GM19463 (cell line): ENCODE data around the gene NLRP5.
"Not testable (repeated sequence)": the region's sequence is repeated elsewhere in the genome, so short reads cannot be mapped to it uniquely, and the experiment has no call there.

Experiments
- ATAC-seq: cut with Tn5 transposase; IDR thresholded peaks from one replicate; pipeline ENCODE4 v1.9.1; 2021; ENCODE audit warnings: mild to moderate bottlenecking, moderate library complexity; ENCODE audit not compliant: unreplicated experiment

NLRP5 gene

DNA sequence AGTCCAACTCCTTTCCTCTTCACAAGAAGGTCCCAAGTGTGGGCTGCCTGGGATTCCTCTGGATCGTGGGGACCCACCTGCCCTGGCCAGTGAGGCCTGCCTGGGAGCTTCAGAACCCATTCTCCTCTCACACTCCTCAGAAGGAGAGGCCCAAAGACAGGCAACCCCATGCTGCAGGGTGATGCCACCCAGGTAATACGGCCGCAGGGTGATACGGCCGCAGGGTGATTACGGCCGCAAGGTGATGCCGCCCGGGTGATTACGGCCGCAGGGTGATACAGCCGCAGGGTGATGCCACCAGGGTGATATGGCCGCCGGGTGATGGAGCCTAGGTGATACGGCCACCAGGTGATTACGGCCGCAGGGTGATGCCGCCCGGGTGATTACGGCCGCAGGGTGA, 111.7 kb downstream of the NLRP5 start:
- not testable (repeated sequence) for ATAC-seq

DNA sequence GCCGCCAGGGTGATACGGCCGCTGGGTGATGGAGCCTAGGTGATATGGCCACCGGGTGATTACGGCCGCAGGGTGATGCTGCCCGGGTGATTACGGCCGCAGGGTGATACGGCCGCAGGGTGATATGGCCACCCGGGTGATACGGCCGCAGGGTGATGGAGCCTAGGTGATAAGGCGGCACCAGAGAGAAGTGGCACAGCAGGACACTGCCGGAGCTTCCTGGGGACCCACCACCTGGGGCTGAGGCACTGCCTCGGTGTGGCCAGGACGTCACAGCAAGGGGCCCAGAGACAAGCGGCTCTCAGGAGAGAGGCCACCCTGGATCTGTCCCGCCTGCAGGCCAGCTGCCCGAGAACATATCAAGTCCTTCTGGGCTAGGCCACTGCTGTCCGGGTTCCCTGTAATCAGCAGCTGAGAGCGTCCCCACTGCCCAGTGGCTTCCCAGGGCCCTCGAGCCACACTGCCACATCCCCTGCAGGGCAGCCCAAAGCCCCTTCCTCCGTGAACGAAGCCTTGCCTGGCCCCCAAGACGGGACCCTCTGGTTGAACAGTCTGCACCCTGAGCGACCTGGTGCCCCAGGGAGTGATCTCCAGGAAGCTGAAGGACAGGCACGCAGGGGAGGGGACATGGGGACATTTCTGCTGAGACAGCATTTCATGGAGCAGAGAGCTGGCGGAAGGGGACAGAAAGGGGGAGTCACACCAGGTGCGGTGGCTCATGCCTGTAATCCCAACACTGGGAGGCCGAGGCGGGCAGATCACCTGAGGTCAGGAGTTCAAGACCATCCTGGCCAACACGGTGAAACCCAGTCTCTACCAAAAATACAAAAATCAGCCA, 112.4 kb downstream of the NLRP5 start:
- no peak for ATAC-seq

DNA sequence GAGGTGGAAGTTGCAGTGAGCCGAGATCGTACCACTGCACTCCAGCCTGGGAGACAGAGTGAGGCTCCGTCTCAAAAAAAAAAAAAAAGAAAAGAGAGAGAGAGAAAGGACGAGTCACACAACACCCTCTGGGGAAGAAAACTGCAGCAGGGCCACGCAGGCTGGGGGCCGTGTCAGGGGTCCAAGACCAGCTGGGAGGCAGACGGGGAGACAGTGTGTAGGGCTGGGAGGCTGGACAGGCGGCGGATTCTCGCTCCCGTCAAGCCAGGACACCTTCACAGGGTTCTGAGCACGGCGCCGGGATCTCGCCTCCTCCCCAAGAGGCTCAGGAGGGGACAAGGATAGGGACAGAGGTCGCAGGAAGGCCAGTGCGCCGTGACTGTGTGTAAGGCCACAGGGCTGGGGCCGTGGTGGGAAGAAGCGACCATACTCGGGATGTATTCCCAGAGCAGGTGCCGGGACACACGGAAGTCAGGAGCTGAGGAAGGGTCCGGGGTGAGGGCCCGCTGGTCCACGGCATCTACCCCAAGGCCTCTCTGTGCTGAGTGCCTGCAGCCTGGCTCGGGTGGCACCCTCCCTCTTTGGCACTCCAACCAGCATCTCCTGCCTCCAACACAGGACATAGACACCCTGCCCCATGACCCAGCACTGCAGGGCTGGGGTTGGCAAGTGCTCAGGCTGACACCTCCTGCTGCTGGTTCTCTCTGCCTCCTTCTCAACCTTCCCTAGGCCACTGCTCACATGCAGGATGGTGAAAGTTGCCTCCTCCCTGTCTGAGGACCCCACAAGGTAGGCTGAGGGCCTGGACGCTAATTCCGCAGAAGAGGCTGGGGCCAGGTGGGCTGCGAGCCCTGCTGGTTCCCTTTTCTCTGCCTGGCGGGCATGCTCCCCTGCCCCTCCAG, 113.3 kb downstream of the NLRP5 start:
- ATAC-seq, result no peak

DNA sequence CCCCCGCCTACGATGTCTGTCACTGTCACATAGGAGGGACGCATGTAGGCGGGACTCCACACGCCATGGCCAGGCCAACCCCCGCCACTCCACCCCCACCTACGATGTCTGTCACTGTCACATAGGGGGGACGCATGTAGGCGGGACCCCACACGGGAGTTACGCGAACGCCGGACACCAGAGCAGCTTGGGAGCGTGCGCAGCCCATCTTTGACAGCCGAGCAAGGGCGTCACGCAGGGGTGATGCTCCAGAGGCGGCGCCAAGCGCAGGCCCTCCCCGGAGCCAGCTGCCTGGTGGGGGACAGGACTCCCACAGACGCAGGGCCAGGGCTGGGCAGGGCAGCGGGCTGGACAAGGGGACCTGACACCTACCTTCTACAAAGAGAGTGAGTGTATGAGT, 114.5 kb downstream of the NLRP5 start:
- ATAC-seq, result no peak

DNA sequence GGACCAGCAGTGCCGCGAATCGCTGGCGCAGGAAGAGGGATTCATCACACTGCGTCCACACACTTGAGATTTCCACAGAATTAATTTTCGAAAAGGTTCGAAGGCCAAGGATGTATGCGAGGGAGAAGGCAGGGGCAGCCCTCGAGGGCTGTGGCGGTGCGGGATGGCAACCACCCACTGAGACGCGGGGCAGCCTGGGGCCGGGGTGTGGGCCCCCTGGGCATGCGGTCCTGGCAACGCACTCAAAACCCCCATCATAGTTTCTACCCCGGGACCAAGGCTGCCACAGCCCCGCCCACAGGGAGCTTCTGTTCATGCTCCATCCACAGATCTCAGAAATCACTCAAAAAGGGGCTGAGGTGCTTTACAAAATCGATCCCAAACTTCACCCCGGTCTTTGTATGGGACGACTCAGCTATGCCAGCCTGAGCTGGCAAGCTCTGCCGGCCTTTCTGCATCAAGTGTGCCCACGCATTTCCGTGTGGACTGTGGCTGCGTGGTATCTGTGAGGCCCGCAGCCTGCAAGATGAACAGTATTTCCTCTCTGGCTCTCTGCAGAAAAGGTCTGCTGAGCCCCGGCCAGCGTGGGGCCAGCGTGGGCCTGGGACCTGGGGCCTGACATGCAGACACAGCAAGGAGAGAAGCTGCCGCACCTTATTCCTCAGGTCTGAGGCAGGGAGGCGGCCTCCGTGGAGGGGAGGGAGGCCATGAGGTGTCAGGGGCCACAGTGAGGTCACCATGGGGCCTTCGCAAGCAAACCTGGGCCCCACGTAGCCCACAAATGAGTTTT, 115.4 kb downstream of the NLRP5 start:
- no peak for ATAC-seq

DNA sequence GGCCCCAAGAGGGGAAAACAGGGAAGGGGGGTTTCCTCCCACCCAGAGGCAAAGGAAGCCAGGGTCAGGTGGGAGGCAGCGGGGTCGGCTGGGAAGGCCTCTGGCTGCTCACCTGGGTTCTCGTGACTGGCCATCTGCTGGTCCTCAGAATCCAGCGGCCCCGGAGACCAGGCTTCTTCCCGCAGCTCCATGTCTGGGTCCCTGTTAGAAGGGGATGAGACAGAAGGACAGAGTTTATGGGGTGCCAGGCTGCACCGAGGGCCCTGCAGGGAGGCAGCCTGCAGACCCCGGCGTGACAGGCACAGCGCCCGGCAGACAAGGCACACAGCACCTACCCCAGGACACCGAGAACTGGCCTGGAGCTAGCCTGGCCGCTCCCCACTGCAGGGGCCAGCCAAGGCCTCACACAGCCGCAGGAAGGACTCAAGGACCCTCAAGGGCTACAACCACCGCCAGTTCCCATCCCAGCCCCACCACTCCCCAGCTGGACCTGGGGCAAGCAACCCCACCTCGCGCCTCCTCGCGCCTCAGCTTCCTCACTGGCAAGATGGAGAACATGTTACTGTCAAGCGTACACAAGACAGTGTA, 116.5 kb downstream of the NLRP5 start:
- ATAC-seq, result no peak

DNA sequence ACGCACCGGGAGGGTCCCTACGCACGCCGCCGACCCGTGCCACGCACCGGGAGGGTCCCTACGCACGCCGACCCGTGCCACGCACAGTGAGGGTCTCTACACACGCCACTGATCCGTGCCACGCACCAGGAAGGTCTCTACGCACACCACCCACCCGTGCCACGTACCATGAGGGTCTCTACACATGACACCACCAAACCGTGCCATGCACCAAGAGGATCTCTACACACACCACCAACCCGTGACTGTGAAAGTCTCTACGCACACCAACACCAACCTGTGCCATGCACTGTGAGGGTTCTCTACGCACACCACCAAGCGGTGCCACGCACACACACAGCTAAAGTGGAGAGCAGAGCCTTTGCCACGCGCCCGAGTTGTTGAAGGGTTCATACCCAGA, 117.8 kb downstream of the NLRP5 start:
- ATAC-seq, result no peak

DNA sequence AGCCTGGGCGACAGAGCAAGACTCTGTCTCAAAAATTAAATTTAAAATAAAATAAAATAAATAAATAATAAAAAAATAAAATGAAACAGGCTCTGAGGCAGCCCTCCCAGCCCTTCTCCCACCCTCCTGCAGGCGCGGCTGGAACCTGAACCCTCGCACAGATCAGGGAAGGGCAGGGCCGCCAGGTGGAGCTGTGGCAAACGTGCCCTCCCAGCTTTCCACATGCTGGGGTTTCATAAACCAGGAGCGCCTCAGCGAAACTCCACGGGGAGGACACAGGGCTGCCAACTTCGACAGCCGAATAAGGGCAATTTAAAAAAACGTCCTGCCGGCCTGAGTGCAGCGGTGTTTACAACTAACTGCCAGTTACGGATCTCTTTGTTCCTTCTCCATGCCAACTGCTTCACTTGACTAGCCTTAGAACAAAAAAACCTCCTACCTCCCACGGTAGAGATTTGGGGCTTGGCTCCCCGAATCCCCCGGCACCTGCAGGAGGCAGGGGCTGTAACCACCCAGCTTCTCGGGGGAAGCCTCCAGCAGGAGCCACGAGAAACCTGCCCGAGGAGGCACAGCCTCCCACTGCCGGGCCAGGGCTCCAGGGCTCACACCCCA, 118.6 kb downstream of the NLRP5 start:
- no peak for ATAC-seq

DNA sequence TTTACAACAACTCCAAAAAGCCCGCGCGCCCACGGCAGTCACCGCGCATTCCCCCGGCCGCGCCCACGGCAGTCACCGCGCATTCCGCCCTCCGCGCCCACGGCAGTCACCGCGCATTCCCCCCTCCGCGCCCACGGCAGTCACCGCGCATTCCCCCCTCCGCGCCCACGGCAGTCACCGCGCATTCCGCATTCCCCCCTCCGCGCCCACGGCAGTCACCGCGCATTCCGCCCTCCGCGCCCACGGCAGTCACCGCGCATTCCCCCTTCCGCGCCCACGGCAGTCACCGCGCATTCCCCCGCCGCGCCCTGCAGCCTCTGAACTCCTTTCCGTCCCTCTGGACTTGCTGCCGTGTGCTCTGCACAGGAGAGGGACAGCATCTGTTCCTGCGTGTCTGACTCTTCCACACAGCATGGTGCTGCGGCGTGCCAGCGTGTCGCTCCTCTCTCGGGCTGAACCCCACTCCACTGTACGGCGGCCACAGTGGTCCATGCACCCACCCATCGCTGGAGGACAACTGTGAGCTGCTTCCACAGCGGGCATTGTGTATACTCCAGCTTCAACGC, 119.3 kb downstream of the NLRP5 start:
- ATAC-seq, result not testable (repeated sequence)

DNA sequence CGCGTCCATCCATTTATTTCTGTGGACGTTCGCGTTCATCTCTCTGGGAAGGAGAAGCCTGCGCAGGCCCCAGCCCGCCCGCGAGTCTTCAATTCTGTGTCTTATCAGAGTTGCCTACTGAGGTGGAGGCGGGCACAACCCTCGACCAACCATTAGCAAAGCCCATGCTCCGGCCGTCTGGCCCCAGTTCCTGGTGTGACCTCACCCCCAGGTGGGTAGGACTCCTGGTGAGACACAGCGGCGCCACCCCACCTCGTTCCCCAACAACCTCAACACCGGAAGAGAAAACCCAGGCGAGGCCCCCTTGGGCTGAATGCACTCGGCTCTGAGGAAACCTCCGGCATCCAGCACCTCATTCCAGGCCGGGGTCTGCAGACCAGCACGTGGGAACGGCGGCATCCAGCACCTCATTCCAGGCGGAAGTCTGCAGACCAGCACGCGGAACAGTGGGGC, 119.8 kb downstream of the NLRP5 start:
- no peak for ATAC-seq

DNA sequence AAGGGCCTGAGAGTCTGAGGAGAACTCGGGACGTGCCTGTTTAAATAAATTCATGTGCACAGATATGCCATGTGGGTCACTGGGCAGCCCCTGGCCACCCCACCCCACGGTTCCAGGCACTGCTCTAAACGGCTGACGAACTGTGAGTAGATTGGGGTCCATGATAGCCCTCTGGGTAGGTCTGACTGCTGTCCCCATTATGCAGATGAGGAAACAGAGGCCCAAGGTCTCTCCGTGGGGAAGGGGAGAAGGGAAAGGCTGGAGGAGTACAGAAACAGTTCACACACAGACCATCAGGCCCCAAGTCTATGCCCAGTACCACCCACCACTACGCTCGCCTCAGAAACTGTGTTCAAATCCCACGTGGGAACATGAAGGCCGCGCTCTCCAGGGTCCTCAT, 120.4 kb downstream of the NLRP5 start:
- no peak for ATAC-seq

DNA sequence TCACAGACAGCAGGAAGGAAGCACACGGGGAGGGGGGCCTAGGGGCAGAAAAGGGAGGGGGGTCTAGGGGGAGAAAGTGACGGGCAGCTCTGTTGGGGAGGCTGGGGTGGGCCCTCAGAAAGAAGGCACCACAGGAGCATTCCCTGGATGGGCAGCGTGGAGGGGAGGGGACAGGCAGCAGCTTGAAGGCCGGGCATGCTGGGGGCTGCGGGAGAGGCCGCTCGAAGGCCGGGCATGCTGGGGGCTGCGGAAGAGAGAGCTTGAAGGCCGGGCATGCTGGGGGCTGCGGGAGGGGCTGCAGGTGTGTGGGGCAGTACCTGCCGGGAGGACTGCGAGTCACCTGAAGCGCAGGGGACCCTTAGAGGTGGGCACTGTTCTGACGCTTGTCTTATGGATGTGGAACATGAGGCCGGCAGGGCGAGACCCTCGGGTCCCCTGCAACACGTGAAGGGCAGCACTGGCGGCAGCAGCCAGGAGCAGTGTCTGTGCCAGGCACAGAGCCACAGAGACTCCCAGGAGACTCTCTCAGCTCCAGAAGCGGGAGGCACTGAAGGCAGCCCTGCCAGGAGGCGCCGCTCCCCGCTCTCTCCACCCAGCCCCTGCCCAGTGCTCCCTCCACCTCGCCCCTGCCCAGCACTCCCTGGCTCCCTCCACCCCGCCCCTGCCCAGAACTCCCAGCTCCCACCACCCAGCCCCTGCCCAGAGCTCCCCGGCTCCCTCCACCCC, 121.2 kb downstream of the NLRP5 start:
- ATAC-seq, result no peak

DNA sequence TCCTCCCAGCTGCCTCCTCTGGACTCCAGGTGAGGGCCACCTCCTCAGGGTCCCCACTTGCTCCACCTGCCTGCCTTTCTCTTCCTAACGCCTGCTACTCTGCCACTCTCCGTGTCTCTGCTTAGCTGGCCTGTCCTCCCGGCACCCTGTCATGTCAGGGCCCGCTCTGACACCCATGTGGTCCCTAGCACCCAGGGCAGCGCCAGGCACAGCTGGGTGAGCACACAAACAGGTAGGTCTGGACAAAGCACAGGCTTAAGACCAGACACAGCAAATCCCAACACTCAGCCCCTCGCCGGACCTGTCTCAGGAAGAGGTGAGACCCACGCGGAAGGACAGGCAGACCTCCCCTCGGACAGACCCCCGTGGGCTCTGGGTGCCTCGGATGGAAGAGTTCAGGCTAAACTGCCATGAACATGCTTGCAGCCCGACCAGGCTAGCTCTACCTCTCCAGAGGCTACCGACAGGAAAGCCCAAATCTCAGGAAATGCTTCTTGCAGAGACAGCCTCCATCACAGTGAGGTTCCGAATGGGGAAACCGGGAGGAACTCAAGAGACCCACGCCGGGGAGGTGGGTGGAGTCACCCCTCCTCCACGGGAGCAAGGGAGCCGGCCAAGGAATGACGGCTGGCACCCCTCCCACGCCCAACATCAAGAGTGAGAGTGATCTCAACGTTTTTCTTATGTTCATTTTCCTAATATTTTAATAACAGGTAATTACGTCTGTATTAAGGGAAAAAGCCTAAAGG, 122.0 kb downstream of the NLRP5 start:
- ATAC-seq, result no peak

DNA sequence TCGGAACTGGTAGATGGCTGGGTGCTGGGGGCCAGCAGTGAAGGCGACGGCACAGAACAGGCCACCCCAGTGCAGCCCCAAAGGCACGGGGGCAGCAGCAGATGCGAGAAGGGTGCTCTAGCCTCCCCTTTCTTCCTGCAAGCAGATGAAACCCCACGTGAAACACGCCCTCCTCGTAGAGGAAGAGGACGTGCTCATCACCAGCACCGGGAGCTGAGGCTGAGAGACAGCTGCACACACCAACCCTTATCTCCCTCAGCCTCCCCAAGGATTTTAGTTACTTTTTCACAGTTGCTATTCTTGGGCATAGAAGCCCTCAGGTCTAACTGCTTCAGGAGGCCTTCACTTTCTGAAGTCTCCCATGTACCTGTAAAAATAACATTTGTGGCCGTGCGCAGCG, 122.7 kb downstream of the NLRP5 start:
- peak; percentile 34 for ATAC-seq

DNA sequence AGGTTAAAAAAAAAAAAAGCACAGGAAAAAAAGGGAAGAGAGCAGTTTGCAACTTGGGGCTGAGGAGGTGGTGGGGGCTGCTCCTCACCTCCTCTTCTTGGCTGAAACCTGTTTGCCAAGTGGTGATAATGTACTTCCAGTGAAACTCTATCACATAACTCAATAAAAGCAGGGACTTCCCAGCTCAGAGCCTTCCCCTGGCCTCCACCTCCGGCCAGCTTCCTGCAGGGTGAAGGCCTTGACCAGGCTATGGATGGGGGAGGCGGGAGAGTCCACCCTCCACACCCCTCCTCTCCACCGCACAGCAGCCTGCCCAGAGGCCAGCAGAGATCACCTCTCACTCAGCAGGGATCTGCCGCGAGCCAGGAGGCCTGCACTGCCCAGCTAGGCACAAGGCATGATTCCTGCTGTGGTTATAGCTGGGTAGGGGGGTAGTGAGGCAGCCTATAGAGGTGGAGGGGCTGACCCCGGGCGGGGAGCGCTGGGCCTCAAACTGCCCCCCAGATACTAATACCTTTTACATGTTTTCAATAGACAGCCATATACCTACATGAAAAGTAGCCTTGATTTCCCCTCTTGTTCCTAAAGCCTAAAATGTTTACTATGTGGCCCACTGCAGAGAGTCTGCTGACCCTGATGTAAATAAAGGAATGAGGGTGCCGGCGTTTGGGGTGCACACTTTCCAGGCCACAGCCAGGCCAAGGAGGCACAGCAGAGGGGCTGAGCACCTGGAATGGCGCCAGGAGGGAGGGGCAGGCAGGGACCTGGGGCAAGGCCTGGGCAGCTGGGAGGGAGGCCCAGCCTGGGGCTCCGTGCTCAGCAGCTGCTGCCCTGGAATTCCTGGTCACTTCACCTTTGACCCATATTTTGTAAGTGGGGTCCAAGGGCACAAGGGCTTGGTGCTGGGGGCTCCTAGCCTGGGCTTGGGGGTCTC, 124.2 kb downstream of the NLRP5 start:
- ATAC-seq, result no peak
